ENCODE results near the gene CLP1.

- TF ChIP-seq CTCF (IDR thresholded peaks at IDR 0.05 in 8 of 11, conservative IDR thresholded peaks at IDR 0.05 in 3 of 11), result no peak
- peak in 2 of 3 donors; percentile 29 to 72 for TF ChIP-seq POLR2AphosphoS5 (IDR thresholded peaks at IDR 0.05)
Observed at GRCh38 chr11:57698843-57699365, 41.3 kb downstream of the CLP1 start.

All from spleen (tissue), 7 donors.